GM23248 (cell line): ENCODE measurements around the gene ZBTB40.

Experiments used
- EZH2 ChIP-seq: fragments of 200-600 bp; sonication (generic); IDR thresholded peaks from 2 replicates; pipeline ENCODE4 v1.6.1; 2018; ENCODE audit warnings: antibody characterized with exemption, mild to moderate bottlenecking; ENCODE audit not compliant: insufficient read depth, poor library complexity, severe bottlenecking
- EZH2phosphoT487 ChIP-seq: fragments of 200-600 bp; sonication (generic); IDR thresholded peaks from 2 replicates; pipeline ENCODE4 v1.6.1; 2018; ENCODE audit warnings: antibody characterized with exemption, moderate library complexity, mild to moderate bottlenecking, low read depth; ENCODE audit not compliant: insufficient read depth

DNA sequence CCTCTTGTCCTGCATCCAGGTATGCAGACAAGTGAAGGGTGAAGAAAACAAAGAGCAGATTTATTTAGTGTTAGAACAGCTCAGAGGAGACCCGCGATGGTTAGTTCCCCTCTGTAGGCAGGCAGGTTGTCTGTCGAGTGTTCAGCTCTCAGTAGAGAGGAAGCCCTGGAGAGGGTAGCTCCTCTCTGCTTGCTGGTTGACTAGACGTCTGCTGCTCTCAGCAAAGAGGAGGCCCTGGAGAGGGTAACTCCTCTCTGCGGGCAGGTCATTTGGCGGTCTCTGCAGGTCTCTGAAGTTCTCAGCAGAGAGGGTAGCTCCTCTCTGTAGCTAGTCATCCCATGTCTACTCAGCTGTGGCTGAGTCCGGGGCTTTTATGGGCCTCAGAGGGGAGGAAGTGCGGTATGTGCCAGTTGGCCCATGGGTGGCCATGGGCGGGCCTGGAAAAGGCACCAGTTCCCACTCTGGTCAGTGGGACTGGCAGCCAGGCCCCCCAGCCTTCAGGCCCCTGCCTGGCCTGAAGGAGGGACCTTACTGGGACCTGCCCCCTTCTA is 13.4 kb downstream of the ZBTB40 start:
- TF ChIP-seq EZH2phosphoT487, result no peak
- no peak for TF ChIP-seq EZH2
